Measurements from ENCODE around the gene ZNF595. TPM values are rescaled to one million over a fixed set of nuclear protein-coding genes. Genes with fewer than 3 reads are reported as not detected.

The ZNF595 gene
- total RNA-seq, 2 donors from 2014 or later = 12.4 to 13.1 TPM

GRCh38 chr4:98386-98785 is 45.3 kb downstream of the ZNF595 start:
- Histone ChIP-seq H3K4me3 (no peak overlapping the region), H3K9ac (ENCODE audit: low read depth in 2 of 2, low read length in 2 of 2) (no peak overlapping the region), H3K27me3 (no peaks in the 10 kb centered on the region), H3K36me3 (no peaks in the 10 kb centered on the region), H3K9me3 (peaks cover 8% of the 10 kb centered on the region), H3K4me1 (no peaks in the 10 kb centered on the region), H3K27ac (no peak overlapping the region)
- intact Hi-C loops (cut with DNase I) = no loop called here
- DNase-seq = no peak
- no peak for TF ChIP-seq CTCF (IDR thresholded peaks at IDR 0.05)

- Histone ChIP-seq H3K4me3 (no peak overlapping the region), H3K4me1 (no peaks in the 10 kb centered on the region)
These were observed 46.7 kb downstream of the ZNF595 start for GRCh38 chr4:99863-100262.

GRCh38 chr4:107083-107443 is 53.9 kb downstream of the ZNF595 start:
- H3K4me1 ChIP-seq = no peaks in the 10 kb centered on the region
- H3K27me3 ChIP-seq = peaks cover 23% of the 10 kb centered on the region
- no peak overlapping the region for H3K27ac ChIP-seq
- intact Hi-C loops (cut with DNase I) = no loop called here
- no peak overlapping the region for H3K9ac ChIP-seq (ENCODE audit: low read depth in 2 of 2, low read length in 2 of 2)
- no peak overlapping the region for H3K4me3 ChIP-seq
- no peaks in the 10 kb centered on the region for H3K9me3 ChIP-seq
- no peaks in the 10 kb centered on the region for H3K36me3 ChIP-seq
- DNase-seq = no peak
- no peak for TF ChIP-seq CTCF (IDR thresholded peaks at IDR 0.05)

More at GRCh38 chr4:99863-100262, 46.7 kb downstream of the ZNF595 start:
- Histone ChIP-seq H3K9me3 (peaks cover 6% of the 10 kb centered on the region), H3K9ac (ENCODE audit: low read depth in 2 of 2, low read length in 2 of 2) (no peak overlapping the region), H3K36me3 (no peaks in the 10 kb centered on the region), H3K27me3 (no peaks in the 10 kb centered on the region), H3K27ac (no peak overlapping the region)
- intact Hi-C loops (cut with DNase I) = no loop called here
- no peak for DNase-seq
- TF ChIP-seq CTCF (IDR thresholded peaks at IDR 0.05) = no peak

- Histone ChIP-seq H3K4me1 (no peaks in the 10 kb centered on the region), H3K36me3 (no peaks in the 10 kb centered on the region), H3K27ac (no peak overlapping the region), H3K9ac (ENCODE audit: low read depth in 2 of 2, low read length in 2 of 2) (no peak overlapping the region), H3K27me3 (peaks cover 23% of the 10 kb centered on the region), H3K4me3 (no peak overlapping the region), H3K9me3 (no peaks in the 10 kb centered on the region)
- DNase-seq = no peak
- no peak for TF ChIP-seq CTCF (IDR thresholded peaks at IDR 0.05)
- intact Hi-C loops (cut with DNase I) = no loop called here
These were observed 54.6 kb downstream of the ZNF595 start for GRCh38 chr4:107444-108429.

GRCh38 chr4:112771-113170 is 59.6 kb downstream of the ZNF595 start:
- intact Hi-C loops (cut with DNase I) = no loop called here
- DNase-seq = no peak
- Histone ChIP-seq H3K27ac (no peak overlapping the region), H3K36me3 (no peaks in the 10 kb centered on the region), H3K9me3 (no peaks in the 10 kb centered on the region), H3K9ac (ENCODE audit: low read depth in 2 of 2, low read length in 2 of 2) (no peak overlapping the region), H3K4me3 (no peak overlapping the region), H3K4me1 (no peaks in the 10 kb centered on the region), H3K27me3 (peaks cover 13% of the 10 kb centered on the region)
- TF ChIP-seq CTCF (IDR thresholded peaks at IDR 0.05) = no peak

All from colonic mucosa (tissue), 4 donors.